ENCODE data around the gene AFF3.

The AFF3 gene

GRCh38 chr2:100046961-100047947, 95.1 kb downstream of the AFF3 start:
- no peak for ATAC-seq
- TF ChIP-seq SNAI2 (CRISPR knock-in tag; IDR thresholded peaks at IDR 0.05) (no peak), PPARA (CRISPR knock-in tag; IDR thresholded peaks at IDR 0.05; ENCODE audit: borderline replicate concordance) (no peak), ZFP3 (CRISPR knock-in tag; IDR thresholded peaks at IDR 0.05) (no peak), ZNF8 (CRISPR knock-in tag; IDR thresholded peaks at IDR 0.05) (no peak), TOX (CRISPR knock-in tag; IDR thresholded peaks at IDR 0.05; ENCODE audit: borderline replicate concordance) (no peak), RARB (CRISPR knock-in tag; IDR thresholded peaks at IDR 0.05) (no peak), CSRNP3 (CRISPR knock-in tag; IDR thresholded peaks at IDR 0.05) (no peak), ZC3H10 (CRISPR knock-in tag; IDR thresholded peaks at IDR 0.05) (no peak), BACH2 (CRISPR knock-in tag; IDR thresholded peaks at IDR 0.05; ENCODE audit: borderline replicate concordance) (no peak), CREB5 (CRISPR knock-in tag; IDR thresholded peaks at IDR 0.05; ENCODE audit: low read depth) (no peak), ZNF70 (CRISPR knock-in tag; IDR thresholded peaks at IDR 0.05) (no peak), POU6F1 (CRISPR knock-in tag; IDR thresholded peaks at IDR 0.05; ENCODE audit: borderline replicate concordance, low read depth) (no peak), ZFP30 (CRISPR knock-in tag; IDR thresholded peaks at IDR 0.05) (no peak), ZNF565 (CRISPR knock-in tag; conservative IDR thresholded peaks at IDR 0.05; ENCODE audit: low read depth) (no peak), ARNTL (CRISPR knock-in tag; IDR thresholded peaks at IDR 0.05; ENCODE audit: borderline replicate concordance, low read depth) (no peak), CSDC2 (CRISPR knock-in tag; IDR thresholded peaks at IDR 0.05) (no peak), TCF4 (CRISPR knock-in tag; IDR thresholded peaks at IDR 0.05; ENCODE audit: borderline replicate concordance) (no peak)

- ATAC-seq: no peak
- TF ChIP-seq ZNF565 (CRISPR knock-in tag; conservative IDR thresholded peaks at IDR 0.05; ENCODE audit: low read depth) (no peak), ZFP30 (CRISPR knock-in tag; IDR thresholded peaks at IDR 0.05) (no peak), OSR1 (CRISPR knock-in tag; IDR thresholded peaks at IDR 0.05) (no peak), TOX (CRISPR knock-in tag; IDR thresholded peaks at IDR 0.05; ENCODE audit: borderline replicate concordance) (no peak), ISL1 (CRISPR knock-in tag; IDR thresholded peaks at IDR 0.05) (no peak), GLIS3 (CRISPR knock-in tag; IDR thresholded peaks at IDR 0.05) (no peak), CSDC2 (CRISPR knock-in tag; IDR thresholded peaks at IDR 0.05) (no peak), ZC3H10 (CRISPR knock-in tag; IDR thresholded peaks at IDR 0.05) (no peak), PATZ1 (CRISPR knock-in tag; IDR thresholded peaks at IDR 0.05; ENCODE audit: borderline replicate concordance) (no peak)
These were observed 97.4 kb downstream of the AFF3 start for GRCh38 chr2:100045000-100045399.

- TF ChIP-seq ESRRG (CRISPR knock-in tag; IDR thresholded peaks at IDR 0.05) (no peak), ZNF8 (CRISPR knock-in tag; IDR thresholded peaks at IDR 0.05) (no peak), OSR1 (CRISPR knock-in tag; IDR thresholded peaks at IDR 0.05) (no peak), PPARA (CRISPR knock-in tag; IDR thresholded peaks at IDR 0.05; ENCODE audit: borderline replicate concordance) (no peak), TSHZ2 (CRISPR knock-in tag; IDR thresholded peaks at IDR 0.05) (no peak), ZNF70 (CRISPR knock-in tag; IDR thresholded peaks at IDR 0.05) (no peak), ZFP3 (CRISPR knock-in tag; IDR thresholded peaks at IDR 0.05) (no peak)
- ATAC-seq: no peak
These were observed 98.5 kb downstream of the AFF3 start for GRCh38 chr2:100043891-100044255.

Data from SK-N-SH treated with all-trans-retinoic acid at 6 μM for 48 hours (cell line).